HepG2 (cell line): Measurements from ENCODE around the gene ERBB3. TPM values are rescaled to one million over a fixed set of nuclear protein-coding genes. Genes with fewer than 3 reads are reported as not detected.

ENCODE experiments used
- ARNT ChIP-seq: fragments of 450-650 bp; IDR thresholded peaks from 2 replicates; pipeline ENCODE4 v1.6.1; 2017
- DZIP1 ChIP-seq: sonication (generic); formaldehyde crosslinking; IDR thresholded peaks from 2 replicates; pipeline ENCODE4 v1.5.0; 2020; ENCODE audit warnings: mild to moderate bottlenecking, missing genetic modification reagents
- FLYWCH1 ChIP-seq: sonication (generic); formaldehyde crosslinking; IDR thresholded peaks from 2 replicates; pipeline ENCODE4 v1.8.1; 2023; ENCODE audit warnings: mild to moderate bottlenecking, missing genetic modification reagents
- FOXA3 ChIP-seq: IDR thresholded peaks from 2 replicates; pipeline ENCODE4 v1.6.1; 2016; ENCODE audit warnings: missing genetic modification reagents, missing compliant biosample characterization
- HNRNPL ChIP-seq: fragments of 200-400 bp; formaldehyde crosslinking; IDR thresholded peaks from 2 replicates; pipeline ENCODE4 v1.6.1; 2017; ENCODE audit warnings: mild to moderate bottlenecking, low read depth, low read length
- HOXA9 ChIP-seq: sonication (generic); formaldehyde crosslinking; IDR thresholded peaks from 2 replicates; pipeline ENCODE4 v1.8.1; 2022; ENCODE audit warnings: missing genetic modification reagents, mild to moderate bottlenecking, moderate library complexity, borderline replicate concordance
- NCOR1 ChIP-seq: fragments of 200-600 bp; sonication (generic); IDR thresholded peaks from 2 replicates; pipeline ENCODE4 v1.7.0; 2017; ENCODE audit warnings: antibody characterized with exemption, low read length, borderline replicate concordance
- NFAT5 ChIP-seq: sonication (generic); formaldehyde crosslinking; IDR thresholded peaks from 2 replicates; pipeline ENCODE4 v1.4.0; 2020; ENCODE audit warnings: missing genetic modification reagents
- PATZ1 ChIP-seq: sonication (generic); formaldehyde crosslinking; IDR thresholded peaks from 2 replicates; pipeline ENCODE4 v1.4.0; 2020; ENCODE audit warnings: missing genetic modification reagents
- POGK ChIP-seq: sonication (generic); formaldehyde crosslinking; conservative IDR thresholded peaks from 2 replicates; pipeline ENCODE4 v1.8.0; 2022; ENCODE audit warnings: mild to moderate bottlenecking, moderate library complexity, missing genetic modification reagents
- TCF7L2 ChIP-seq: IDR thresholded peaks from 2 replicates; pipeline ENCODE4 v1.6.1; 2011; ENCODE audit warnings: mild to moderate bottlenecking, low read depth, low read length, moderate library complexity
- TSC22D2 ChIP-seq: sonication (generic); formaldehyde crosslinking; IDR thresholded peaks from 2 replicates; pipeline ENCODE4 v1.5.1; 2020; ENCODE audit warnings: missing genetic modification reagents, mild to moderate bottlenecking, borderline replicate concordance
- ZKSCAN8 ChIP-seq: IDR thresholded peaks from 2 replicates; pipeline ENCODE4 v1.6.1; 2016; ENCODE audit warnings: borderline replicate concordance, missing genetic modification reagents, missing compliant biosample characterization
- ZNF235 ChIP-seq: sonication (generic); formaldehyde crosslinking; IDR thresholded peaks from 2 replicates; pipeline ENCODE4 v1.8.1; 2023; ENCODE audit warnings: mild to moderate bottlenecking, missing genetic modification reagents, borderline replicate concordance
- ZNF451 ChIP-seq: sonication (generic); formaldehyde crosslinking; IDR thresholded peaks from 2 replicates; pipeline ENCODE4 v1.5.0; 2020; ENCODE audit warnings: mild to moderate bottlenecking, missing genetic modification reagents
- ZNF773 ChIP-seq: sonication (generic); formaldehyde crosslinking; IDR thresholded peaks from 2 replicates; pipeline ENCODE4 v1.4.0; 2020; ENCODE audit warnings: missing genetic modification reagents, borderline replicate concordance
- ZNF850 ChIP-seq: sonication (generic); formaldehyde crosslinking; conservative IDR thresholded peaks from 2 replicates; pipeline ENCODE4 v1.9.0; 2021; ENCODE audit warnings: mild to moderate bottlenecking, missing genetic modification reagents
- polyA plus RNA-seq, 8 experiments: library from polyadenylated mRNA; depleted of rRNA in 3 of 8; stranded (reverse) in 7 of 8; unstranded in 1 of 8; fragments of >200 nt; fragmentation: Illumina TruSeq in 4 of 8; extraction: Trizol in 4 of 8; gene quantifications; 2 replicates each; pipeline versions ENCODE4 v1.2.1 to v1.2.3, GENCODE V29; 2011 to 2016; ENCODE audit warnings: low read depth in 4 of 8, missing spikeins in 1 of 8, mixed read lengths in 1 of 8; ENCODE audit not compliant: insufficient read depth in 1 of 8
- total RNA-seq, 5 experiments: library from RNA; depleted of rRNA; stranded (reverse); fragments of >200 nt; fragmentation: Illumina TruSeq; extraction: Trizol; gene quantifications; 2 replicates each; pipeline ENCODE4 v1.2.3, GENCODE V29; 2016; ENCODE audit warnings: low read depth in 1 of 5

Gene ERBB3
- total and polyA plus RNA-seq, 2 of the 13 experiments (the other 11 are each of a cell fraction or from before 2014, with no cell fraction given) = 93.6 to 358 TPM

GRCh38 chr12:56116267-56117081 is 36.5 kb downstream of the ERBB3 start, which contains the start of gene RPL41 (continued):
- no peak; the same call in 1 of the 2 replicates for TF ChIP-seq HOXA9
- TF ChIP-seq ZNF451 (CRISPR knock-in tag) = 0 out of 2 replicates have a peak, but pooled peaks have one; percentile 15
- peak; percentile 83; the same call in 1 of the 2 replicates for TF ChIP-seq TSC22D2 (CRISPR knock-in tag)
- no peak for TF ChIP-seq ARNT
- peak; percentile 81; the same call in 1 of the 2 replicates for TF ChIP-seq ZNF235 (CRISPR knock-in tag)
- peak; percentile 88 for TF ChIP-seq PATZ1 (CRISPR knock-in tag)
- TF ChIP-seq FOXA3 (CRISPR knock-in tag) = peak; percentile 45
- no peak for TF ChIP-seq ZNF850 (CRISPR knock-in tag)
- 0 out of 2 replicates have a peak, but pooled peaks have one; percentile 68 for TF ChIP-seq NFAT5 (CRISPR knock-in tag)
- TF ChIP-seq DZIP1 (CRISPR knock-in tag) = no peak
- no peak for TF ChIP-seq FLYWCH1 (CRISPR knock-in tag)
- no peak for TF ChIP-seq HNRNPL
- TF ChIP-seq POGK = peak; percentile 58; the same call in 1 of the 2 replicates
- no peak for TF ChIP-seq TCF7L2
- TF ChIP-seq ZKSCAN8 = 0 out of 2 replicates have a peak, but pooled peaks have one; percentile 36
- TF ChIP-seq NCOR1 = no peak; the same call in 1 of the 2 replicates
- TF ChIP-seq ZNF773 (CRISPR knock-in tag) = no peak
